Body of pancreas (tissue), 4 donors: Measurements from ENCODE around the gene SFXN5. TPM values are rescaled to one million over a fixed set of nuclear protein-coding genes. Genes with fewer than 3 reads are reported as not detected.
A peak's percentile ranks its signal among the peaks of the same experiment; 100 is the strongest.
"Not testable (repeated sequence)": the region's sequence is repeated elsewhere in the genome, so short reads cannot be mapped to it uniquely, and the experiment has no call there.

Experiments used
- ATAC-seq: fragments of 150-250 bp; one replicate; pipeline ENCODE4 v1.9.1; 2016
- DNase-seq, 4 donors: peaks; one replicate each; pipeline ENCODE4 v3.0.0-alpha.2; 2019
- H3K27ac ChIP-seq, 4 donors: fragments of 200-600 bp; sonication (generic); 1 replicate in 3 of 4; 2 replicates in 1 of 4; pipeline versions ENCODE4 v1.5.1 to v1.6.1; 2016 to 2019; ENCODE audit warnings: mild to moderate bottlenecking in 1 of 4, mixed read lengths in 1 of 4, moderate library complexity in 1 of 4
- H3K27me3 ChIP-seq, 2 donors: fragments of 200-600 bp; sonication (generic); one replicate each; pipeline ENCODE4 v1.6.0; 2016; ENCODE audit warnings: mild to moderate bottlenecking in 1 of 2
- H3K36me3 ChIP-seq, 2 donors: fragments of 200-600 bp; sonication (generic); replicated peaks in 1 of 2; 2 replicates each; pipeline ENCODE4 v1.5.1; 2016; ENCODE audit warnings: low read depth in 2 of 2; ENCODE audit not compliant: insufficient read depth in 1 of 2
- H3K4me1 ChIP-seq: fragments of 200-600 bp; sonication (generic); one replicate; pipeline ENCODE4 v1.6.0; 2016
- H3K4me3 ChIP-seq, 2 donors: fragments of 200-600 bp; sonication (generic); 1 replicate in 1 of 2; 2 replicates in 1 of 2; pipeline ENCODE4 v1.5.1; 2016 to 2019
- H3K9me3 ChIP-seq, 3 donors: fragments of 200-600 bp; sonication (generic); 1 replicate in 2 of 3; 2 replicates in 1 of 3; pipeline ENCODE4 v1.5.1; 2016
- POLR2A ChIP-seq, 3 donors: fragments of 450-650 bp; IDR thresholded peaks; one replicate each; pipeline ENCODE4 v1.6.1; 2016; ENCODE audit warnings: antibody characterized with exemption in 3 of 3, mild to moderate bottlenecking in 2 of 3
- WGBS, 2 donors: methylation state at CpG; one replicate each; pipeline ENCODE4 v1.1.5; 2017; 5-methylcytosine and 5-hydroxymethylcytosine counted together
- intact Hi-C: fragments of 100-400 bp; cut with DNase I; formaldehyde crosslinking; loops from one replicate; pipeline ENCODE4 v1.15.1; 2023
- total RNA-seq, 2 donors: library from RNA; depleted of rRNA; stranded (reverse); fragments of >200 nt; gene quantifications; one replicate each; pipeline ENCODE4 v1.1.0, GENCODE V29; 2016
- TF ChIP-seq, protein P1 (sequence below), 7 experiments: fragments of 450-650 bp in 4 of 7; fragments of 200-600 bp in 3 of 7; sonication (generic) in 3 of 7; IDR thresholded peaks; one replicate each; pipeline ENCODE4 v1.5.1; 2016 to 2019; ENCODE audit warnings: antibody characterized with exemption in 7 of 7

The SFXN5 gene
- total RNA-seq, 2 donors from 2014 or later = 4.3 to 5.4 TPM

DNA sequence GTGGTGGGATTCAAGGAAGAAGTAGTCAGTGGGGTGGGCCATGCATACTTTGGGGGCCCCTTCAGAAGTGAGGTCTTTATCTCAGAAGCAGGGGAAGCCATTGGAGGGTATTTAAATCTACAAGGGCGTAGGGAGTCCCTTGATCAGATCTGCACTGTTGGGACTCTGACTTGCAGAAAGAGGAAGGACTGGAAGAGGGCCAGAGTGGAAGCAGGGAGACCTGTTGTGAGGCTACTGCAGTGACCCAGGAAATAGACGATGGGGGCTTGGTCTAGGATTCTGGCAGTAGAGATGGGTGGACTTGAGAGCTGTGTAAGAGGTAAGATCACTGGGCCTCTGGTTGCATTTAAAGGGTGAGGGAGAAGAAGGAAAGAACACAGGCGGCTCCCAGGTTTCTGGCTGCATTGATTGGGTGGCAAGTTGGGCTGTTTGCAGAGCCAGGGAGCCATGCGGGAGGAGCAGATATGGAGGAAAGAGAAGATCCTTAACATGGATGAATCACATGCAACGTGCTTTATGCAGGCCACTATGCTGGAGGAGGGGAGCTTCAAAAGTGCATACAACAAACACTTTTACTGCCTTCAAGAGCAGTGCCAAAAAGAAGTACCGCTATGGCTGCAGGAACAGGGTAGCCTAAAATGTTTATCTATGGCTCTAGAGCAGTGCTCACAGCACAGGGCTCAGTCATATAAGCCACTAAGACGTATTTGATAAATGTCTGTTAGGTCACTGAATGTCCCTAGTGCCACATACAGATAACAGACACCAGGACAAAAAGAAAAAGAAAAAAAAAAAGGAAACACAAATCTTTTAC, 2.3 kb downstream of the SFXN5 start:
- Histone ChIP-seq H3K36me3 (no peaks in the 10 kb centered on the region), H3K4me3 (no peak overlapping the region), H3K27ac (no peak overlapping the region), H3K27me3 (no peaks in the 10 kb centered on the region), H3K4me1 (peaks cover 18% of the 10 kb centered on the region), H3K9me3 (no peaks in the 10 kb centered on the region)
- 58 to 81% methylated on average over 7 of the region's 7 CpGs for WGBS, 2 donors
- intact Hi-C loops = no loop called here
- DNase-seq = no peak
- no peak for ATAC-seq
- TF ChIP-seq, protein P1, sequence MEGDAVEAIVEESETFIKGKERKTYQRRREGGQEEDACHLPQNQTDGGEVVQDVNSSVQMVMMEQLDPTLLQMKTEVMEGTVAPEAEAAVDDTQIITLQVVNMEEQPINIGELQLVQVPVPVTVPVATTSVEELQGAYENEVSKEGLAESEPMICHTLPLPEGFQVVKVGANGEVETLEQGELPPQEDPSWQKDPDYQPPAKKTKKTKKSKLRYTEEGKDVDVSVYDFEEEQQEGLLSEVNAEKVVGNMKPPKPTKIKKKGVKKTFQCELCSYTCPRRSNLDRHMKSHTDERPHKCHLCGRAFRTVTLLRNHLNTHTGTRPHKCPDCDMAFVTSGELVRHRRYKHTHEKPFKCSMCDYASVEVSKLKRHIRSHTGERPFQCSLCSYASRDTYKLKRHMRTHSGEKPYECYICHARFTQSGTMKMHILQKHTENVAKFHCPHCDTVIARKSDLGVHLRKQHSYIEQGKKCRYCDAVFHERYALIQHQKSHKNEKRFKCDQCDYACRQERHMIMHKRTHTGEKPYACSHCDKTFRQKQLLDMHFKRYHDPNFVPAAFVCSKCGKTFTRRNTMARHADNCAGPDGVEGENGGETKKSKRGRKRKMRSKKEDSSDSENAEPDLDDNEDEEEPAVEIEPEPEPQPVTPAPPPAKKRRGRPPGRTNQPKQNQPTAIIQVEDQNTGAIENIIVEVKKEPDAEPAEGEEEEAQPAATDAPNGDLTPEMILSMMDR (IDR thresholded peaks at IDR 0.05) = no peak
- TF ChIP-seq POLR2A (IDR thresholded peaks at IDR 0.05) = no peak

DNA sequence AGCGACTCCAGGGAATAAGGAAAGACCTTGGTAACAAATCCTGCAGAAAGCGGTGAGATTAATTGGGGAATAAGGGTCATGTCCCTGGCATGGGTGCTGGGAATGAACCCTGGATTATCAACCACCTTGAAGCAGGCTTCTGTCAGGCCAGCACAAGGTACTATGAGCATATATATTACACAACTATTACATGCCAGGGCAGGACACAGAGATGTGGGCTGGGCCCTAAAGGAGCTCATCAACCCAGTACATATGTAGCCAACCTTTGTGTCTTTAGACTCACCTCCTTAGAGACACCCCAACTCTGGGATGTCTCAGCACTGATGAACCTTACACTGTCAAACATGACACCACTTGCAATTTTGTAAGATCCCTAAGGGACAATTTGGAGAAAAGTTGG, 3.4 kb downstream of the SFXN5 start:
- intact Hi-C loops = no loop called here
- H3K27ac ChIP-seq = no peak overlapping the region
- WGBS, 2 donors = 90% methylated on average over 2 of the region's 2 CpGs

DNA sequence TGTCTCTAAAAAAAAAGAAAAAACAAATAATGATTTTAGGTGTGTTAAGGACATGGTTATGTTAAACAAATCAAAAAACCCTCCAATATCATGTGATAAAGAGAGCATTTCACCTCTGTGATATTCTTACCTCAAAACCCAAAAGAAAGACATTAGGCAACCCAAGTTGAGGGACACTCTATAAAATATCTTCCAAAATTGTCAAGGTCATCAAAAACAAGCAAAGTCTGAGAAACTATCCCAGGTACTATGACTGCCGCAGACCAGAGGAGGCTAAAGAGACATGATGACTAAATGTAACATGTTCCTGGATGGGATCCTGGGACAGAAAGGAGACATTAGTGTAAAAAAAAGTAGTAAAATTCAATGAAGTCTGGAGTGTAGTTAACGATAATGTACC, 4.5 kb downstream of the SFXN5 start:
- Histone ChIP-seq H3K27me3 (no peaks in the 10 kb centered on the region), H3K4me3 (no peak overlapping the region), H3K4me1 (peaks cover 16% of the 10 kb centered on the region), H3K9me3 (no peaks in the 10 kb centered on the region), H3K36me3 (no peaks in the 10 kb centered on the region), H3K27ac (no peak overlapping the region)
- intact Hi-C loops = no loop called here
- TF ChIP-seq, protein P1 (IDR thresholded peaks at IDR 0.05) = no peak
- TF ChIP-seq POLR2A (IDR thresholded peaks at IDR 0.05) = no peak
- DNase-seq = no peak
- ATAC-seq = no peak
- 69 to 72% methylated on average over 2 of the region's 2 CpGs for WGBS, 2 donors

More for the DNA sequence above, 3.4 kb downstream of the SFXN5 start:
- ATAC-seq = no peak
- H3K9me3 ChIP-seq = no peaks in the 10 kb centered on the region
- no peak overlapping the region for H3K4me3 ChIP-seq
- no peak for DNase-seq
- no peaks in the 10 kb centered on the region for H3K36me3 ChIP-seq
- H3K4me1 ChIP-seq = peaks cover 18% of the 10 kb centered on the region
- no peaks in the 10 kb centered on the region for H3K27me3 ChIP-seq
- TF ChIP-seq, protein P1 (IDR thresholded peaks at IDR 0.05) = no peak
- TF ChIP-seq POLR2A (IDR thresholded peaks at IDR 0.05) = no peak

DNA sequence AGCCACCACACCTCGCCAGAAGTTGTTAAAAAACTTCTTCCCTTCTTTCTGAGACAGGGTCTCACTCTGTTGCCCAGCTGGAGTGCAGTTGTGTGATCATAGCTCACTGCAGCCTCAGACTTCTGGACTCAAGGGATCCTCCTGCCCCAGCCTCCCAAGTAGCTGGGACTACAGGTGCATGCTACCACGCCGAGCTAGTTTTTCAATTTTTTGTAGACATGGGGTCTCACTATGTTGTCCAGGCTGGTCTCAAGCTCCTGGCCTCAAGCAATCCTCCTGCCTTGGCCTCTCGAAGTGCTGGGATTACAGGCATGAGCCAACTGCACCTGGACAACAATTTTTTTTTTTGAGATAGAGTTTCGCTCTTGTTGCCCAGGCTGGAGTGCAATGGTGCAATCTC, 6.4 kb downstream of the SFXN5 start:
- WGBS, 2 donors = 93 to 100% methylated on average over 3 to 5 of the region's 5 CpGs
- H3K36me3 ChIP-seq, intact Hi-C loops, H3K27me3 ChIP-seq, ATAC-seq, DNase-seq, H3K9me3 ChIP-seq, H3K27ac ChIP-seq, H3K4me1 ChIP-seq, H3K4me3 ChIP-seq: not testable (repeated sequence)

DNA sequence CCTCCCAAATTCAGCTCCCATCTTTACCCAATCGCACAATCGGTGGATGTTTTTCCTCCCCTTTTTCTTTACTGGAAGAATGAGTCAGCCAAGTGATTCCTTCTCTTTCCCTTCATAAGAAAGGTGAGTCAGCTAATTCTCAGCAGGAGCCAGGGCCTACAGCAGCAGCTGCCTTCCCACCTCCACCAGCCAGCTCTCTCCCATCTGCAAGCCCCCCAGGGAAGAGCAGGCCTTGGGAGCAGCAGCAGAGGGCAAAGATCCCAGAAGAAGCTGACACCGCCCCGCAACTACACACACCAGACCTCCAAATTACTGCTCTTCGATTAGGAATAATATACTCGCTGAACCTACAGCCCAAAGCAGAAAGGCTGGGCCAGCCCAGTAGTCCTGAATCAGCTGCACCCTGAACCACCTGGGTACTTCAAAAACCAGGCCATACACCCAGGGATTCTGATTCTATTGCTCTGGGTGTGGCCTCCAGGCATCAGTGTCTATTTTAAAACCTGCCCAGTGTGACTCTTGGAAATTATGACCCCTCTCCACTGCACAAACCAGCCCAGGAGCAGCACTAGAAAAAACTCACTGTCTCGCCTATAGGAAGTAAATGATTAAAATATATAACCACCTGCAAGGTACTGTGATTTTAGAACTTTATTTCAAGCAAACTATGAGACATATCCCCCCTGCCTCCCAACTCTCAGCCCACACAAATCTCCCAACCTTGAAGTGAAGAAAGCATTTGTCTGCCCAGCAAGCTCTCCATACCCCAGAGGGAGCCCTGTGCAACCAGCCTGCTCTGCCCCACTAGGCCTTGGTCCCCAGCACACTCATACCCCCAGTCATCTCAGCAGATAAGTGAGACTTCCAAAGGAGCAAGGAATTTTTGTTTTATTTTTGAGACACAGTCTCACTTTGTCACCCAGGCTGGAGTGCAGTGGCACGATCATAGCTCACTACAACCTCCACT, 7.3 kb downstream of the SFXN5 start:
- DNase-seq = no peak

More for the DNA sequence above, 7.3 kb downstream of the SFXN5 start:
- Histone ChIP-seq H3K27ac (no peak overlapping the region), H3K4me1 (peaks cover under 1% of the 10 kb centered on the region), H3K4me3 (no peak overlapping the region), H3K9me3 (no peaks in the 10 kb centered on the region), H3K27me3 (no peaks in the 10 kb centered on the region), H3K36me3 (no peaks in the 10 kb centered on the region)
- intact Hi-C loops = no loop called here
- ATAC-seq = peak; percentile 30
- 77 to 86% methylated on average over 8 of the region's 8 CpGs for WGBS, 2 donors
- TF ChIP-seq, protein P1 (IDR thresholded peaks at IDR 0.05) = no peak
- TF ChIP-seq POLR2A (IDR thresholded peaks at IDR 0.05) = no peak
